GM12864 (cell line): ENCODE measurements around the gene WNT16.
A peak's percentile ranks its signal among the peaks of the same experiment; 100 is the strongest.

Source experiments
- DNase-seq: peaks from one replicate; pipeline ENCODE4 v3.0.0-alpha.2; 2011; ENCODE audit warnings: low read depth
- H3K4me3 ChIP-seq: 2 replicates; pipeline ENCODE4 v1.5.1; 2011; ENCODE audit warnings: mild to moderate bottlenecking, low read depth, low read length, control low read depth
- TF ChIP-seq, protein P1 (sequence below): IDR thresholded peaks from 2 replicates; pipeline ENCODE4 v1.5.1; 2011; ENCODE audit warnings: low read depth, mild to moderate bottlenecking, moderate library complexity, low read length, control low read depth, inconsistent platforms; ENCODE audit errors: missing control alignments

The WNT16 gene

DNA sequence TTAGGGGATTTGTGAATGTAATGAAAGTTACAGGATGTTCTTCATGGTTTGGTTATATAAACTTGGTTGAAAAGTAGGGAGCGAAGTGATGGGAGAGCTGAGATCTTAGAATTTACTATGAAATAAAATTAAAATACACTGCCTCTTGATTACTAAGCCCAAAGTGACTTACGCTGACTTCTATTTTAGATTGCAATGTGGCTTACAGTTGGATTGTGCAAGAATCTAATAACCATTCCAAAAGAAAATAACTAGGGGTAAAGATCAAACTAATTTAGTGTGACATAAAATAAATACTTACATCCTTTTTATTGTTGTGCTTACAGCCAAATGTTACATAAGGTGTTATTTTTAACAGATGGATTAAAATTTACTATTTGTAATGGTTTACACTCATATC, 15.3 kb downstream of the WNT16 start:
- TF ChIP-seq, protein P1, sequence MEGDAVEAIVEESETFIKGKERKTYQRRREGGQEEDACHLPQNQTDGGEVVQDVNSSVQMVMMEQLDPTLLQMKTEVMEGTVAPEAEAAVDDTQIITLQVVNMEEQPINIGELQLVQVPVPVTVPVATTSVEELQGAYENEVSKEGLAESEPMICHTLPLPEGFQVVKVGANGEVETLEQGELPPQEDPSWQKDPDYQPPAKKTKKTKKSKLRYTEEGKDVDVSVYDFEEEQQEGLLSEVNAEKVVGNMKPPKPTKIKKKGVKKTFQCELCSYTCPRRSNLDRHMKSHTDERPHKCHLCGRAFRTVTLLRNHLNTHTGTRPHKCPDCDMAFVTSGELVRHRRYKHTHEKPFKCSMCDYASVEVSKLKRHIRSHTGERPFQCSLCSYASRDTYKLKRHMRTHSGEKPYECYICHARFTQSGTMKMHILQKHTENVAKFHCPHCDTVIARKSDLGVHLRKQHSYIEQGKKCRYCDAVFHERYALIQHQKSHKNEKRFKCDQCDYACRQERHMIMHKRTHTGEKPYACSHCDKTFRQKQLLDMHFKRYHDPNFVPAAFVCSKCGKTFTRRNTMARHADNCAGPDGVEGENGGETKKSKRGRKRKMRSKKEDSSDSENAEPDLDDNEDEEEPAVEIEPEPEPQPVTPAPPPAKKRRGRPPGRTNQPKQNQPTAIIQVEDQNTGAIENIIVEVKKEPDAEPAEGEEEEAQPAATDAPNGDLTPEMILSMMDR, result no peak
- DNase-seq, result no peak
- H3K4me3 ChIP-seq, result no peak overlapping the region

DNA sequence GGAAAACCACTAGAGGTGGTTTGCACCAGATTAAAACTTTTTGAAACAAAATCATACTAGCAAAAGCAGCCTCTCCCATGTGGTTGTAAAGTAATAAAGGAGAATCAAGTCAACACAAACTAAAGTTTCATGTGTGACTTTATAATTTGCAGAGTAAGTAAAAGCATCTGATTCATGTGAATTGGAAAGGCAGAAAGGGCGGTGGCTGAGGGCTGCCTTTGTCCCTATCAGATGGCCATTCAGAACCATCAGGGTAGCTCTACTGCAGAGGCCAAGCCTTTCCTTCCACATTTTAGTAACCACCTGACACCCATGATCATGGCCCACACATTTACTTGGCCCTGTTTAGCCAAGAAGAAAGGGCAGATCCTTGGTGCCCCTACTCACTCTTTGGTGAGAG, 15.7 kb downstream of the WNT16 start:
- no peak overlapping the region for H3K4me3 ChIP-seq
- no peak for DNase-seq
- TF ChIP-seq, protein P1, result no peak

DNA sequence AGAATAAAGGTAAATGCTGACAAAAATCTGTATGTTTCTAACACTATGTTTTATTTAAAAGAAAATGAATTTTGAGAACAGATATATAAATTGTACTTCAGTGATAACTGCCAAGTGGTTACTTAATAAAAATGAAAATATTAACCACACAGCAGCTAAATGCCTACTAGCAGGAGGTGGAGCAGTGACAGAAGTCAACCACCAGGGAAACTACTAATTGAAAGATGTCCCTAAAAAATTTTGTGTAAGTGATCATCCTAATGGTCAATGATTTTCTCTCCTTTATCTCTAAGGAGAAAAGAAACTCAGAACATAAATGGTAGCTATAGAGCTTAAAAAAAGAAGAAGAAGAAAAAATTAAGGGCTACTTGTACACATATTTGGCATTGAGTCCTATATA, 22.9 kb downstream of the WNT16 start:
- DNase-seq, result no peak
- TF ChIP-seq, protein P1, result no peak

DNA sequence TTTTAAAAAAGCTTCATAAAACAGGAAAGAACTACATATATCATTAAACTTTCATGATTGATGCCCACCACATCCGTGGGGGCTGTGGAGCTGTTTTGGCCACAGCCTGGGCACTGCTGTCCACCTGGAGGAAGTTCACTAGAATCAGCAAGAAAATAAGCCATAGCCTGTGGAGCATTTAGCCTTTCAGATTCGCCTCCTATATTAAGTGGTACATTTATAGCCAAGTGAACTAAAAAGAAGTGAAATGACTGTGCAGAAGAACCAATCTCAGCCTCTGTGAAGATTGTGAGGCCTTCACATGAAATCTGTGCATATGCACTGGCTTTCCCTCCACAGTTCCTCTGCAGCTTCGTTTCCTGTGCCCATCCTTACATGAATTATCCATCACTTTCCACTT, 23.5 kb downstream of the WNT16 start:
- DNase-seq, result no peak
- TF ChIP-seq, protein P1, result no peak
- H3K4me3 ChIP-seq, result no peak overlapping the region

More for the DNA sequence above, 22.9 kb downstream of the WNT16 start:
- H3K4me3 ChIP-seq, result no peak overlapping the region

DNA sequence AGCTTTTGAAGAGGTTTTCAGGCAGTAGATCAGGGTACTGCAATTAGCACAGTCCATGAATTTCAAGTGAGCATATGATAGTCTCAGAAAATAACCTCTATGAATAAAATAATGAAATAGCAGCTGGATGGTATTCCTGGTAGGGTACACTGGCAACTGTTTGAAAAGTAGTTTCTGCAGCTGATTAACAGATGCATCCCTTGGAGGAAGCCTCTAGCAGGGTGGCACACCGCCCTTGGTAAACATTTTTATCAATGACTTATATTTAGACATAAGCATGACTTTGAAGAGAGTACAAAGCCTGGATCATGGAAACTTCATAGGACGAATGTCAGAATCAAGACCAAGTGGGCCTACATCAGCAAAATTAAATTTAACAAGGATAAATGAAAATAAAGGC, 26.8 kb downstream of the WNT16 start:
- DNase-seq, result no peak
- TF ChIP-seq, protein P1, result no peak
- H3K4me3 ChIP-seq, result no peak overlapping the region

DNA sequence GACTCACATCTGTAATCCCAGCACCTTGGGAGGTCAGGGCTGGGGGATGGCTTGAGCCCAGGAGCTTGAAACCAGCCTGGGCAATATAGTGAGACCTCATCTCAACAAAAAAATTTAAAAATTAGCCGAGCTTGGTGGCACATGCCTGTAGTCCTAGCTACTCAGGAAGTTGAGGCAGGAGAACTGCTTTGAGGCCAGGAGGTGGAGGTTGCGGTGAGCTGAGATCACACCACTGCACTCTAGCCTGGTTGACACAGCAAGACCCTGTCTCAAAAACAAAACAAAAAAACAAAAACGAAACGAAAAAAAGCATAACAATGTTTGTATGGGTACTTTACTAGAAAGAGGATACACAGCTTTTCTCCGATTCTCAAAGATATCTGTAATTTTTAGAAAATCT, 31.8 kb downstream of the WNT16 start:
- H3K4me3 ChIP-seq, result no peak overlapping the region
- no peak for DNase-seq
- TF ChIP-seq, protein P1, result no peak

DNA sequence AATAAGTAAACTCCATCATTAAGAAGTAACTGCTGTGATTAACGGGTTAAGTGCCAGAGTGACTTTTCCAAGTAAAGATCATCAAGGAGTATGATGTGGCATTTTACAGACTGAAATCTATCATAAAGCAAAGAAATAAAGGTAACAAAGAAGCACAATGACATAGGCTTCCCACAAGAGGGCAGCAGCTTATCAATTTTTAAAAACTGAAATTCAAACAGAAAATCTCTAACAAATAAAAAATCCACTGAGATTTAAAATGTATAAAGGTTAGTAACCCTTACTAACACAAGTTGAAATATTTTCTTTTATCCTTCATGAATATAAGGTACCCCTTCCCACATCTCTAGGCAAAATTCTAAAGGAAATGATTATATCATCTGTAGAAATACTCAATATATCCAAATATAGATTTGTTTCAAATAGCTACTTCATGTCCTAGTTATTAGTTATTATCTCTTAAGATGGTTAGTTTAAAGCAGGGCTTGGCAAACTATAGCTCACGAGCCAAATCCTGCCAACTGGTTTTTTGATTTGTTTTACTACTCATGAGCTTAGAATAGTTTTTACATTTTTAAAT, 38.1 kb downstream of the WNT16 start:
- no peak for DNase-seq
- TF ChIP-seq, protein P1, result peak; percentile 49
- H3K4me3 ChIP-seq, result no peak overlapping the region
